Measurements from ENCODE around the gene CORO2B. TPM values are rescaled to one million over a fixed set of nuclear protein-coding genes. Genes with fewer than 3 reads are reported as not detected.

CORO2B gene
- total and polyA plus RNA-seq, 5 experiments from 2014 or later = 0.44 to 0.73 TPM; not detected in 3

- Mint-ChIP-seq H3K27me3 (no peaks in the 10 kb centered on the region), H3K27ac (peak overlapping the region in 1 of 10 donors; percentile 56), H3K36me3 (peaks cover 0 to 25% (median 1%) of the 10 kb centered on the region in 3 donors), H3K9me3 (no peaks in the 10 kb centered on the region), H3K4me1 (peaks cover 0 to 14% (median 3%) of the 10 kb centered on the region in 4 donors), H3K4me3 (no peak overlapping the region)
- ATAC-seq = no peak
- POLR2A ChIA-PET = no interaction called here
- no peak for DNase-seq
These were observed 196.4 kb downstream of the CORO2B start for GRCh38 chr15:68775236-68775577.

- H3K36me3 Mint-ChIP-seq = peaks cover 0 to 31% (median 3%) of the 10 kb centered on the region in 3 donors
- H3K4me1 Mint-ChIP-seq = peaks cover 0 to 14% (median 3%) of the 10 kb centered on the region in 4 donors
- no peak overlapping the region for H3K4me3 Mint-ChIP-seq
- no peak for ATAC-seq
- POLR2A ChIA-PET = no interaction called here
- H3K9me3 Mint-ChIP-seq = no peaks in the 10 kb centered on the region
- H3K27ac Mint-ChIP-seq = peak overlapping the region in 3 of 10 donors; percentile 18 to 50 (median 33)
- H3K27me3 Mint-ChIP-seq = no peaks in the 10 kb centered on the region
- DNase-seq = no peak
These were observed 197.1 kb downstream of the CORO2B start for GRCh38 chr15:68775671-68776476.

- Mint-ChIP-seq H3K9me3 (no peaks in the 10 kb centered on the region), H3K4me3 (no peak overlapping the region), H3K4me1 (peaks cover 2 to 20% (median 4%) of the 10 kb centered on the region in 4 donors), H3K27ac (peak overlapping the region in 7 of 10 donors; percentile 1 to 88 (median 28)), H3K27me3 (no peaks in the 10 kb centered on the region), H3K36me3 (peaks cover 0 to 34% (median 3%) of the 10 kb centered on the region in 3 donors)
- ATAC-seq = no peak
- DNase-seq = no peak
- POLR2A ChIA-PET = interaction anchor here (0.8 kb wide), 1 partner anchor 12 kb away, joined by 3 read pairs; no protein-coding TSS in a partner anchor
These were observed 197.9 kb downstream of the CORO2B start for GRCh38 chr15:68776477-68777270.

Other genes starting within 250 kb of the CORO2B start
- gene ITGA11, start 146.8 kb upstream of the CORO2B start, total RNA-seq = under 1 TPM; 0.03 to 0.11 TPM
- gene ITGA11, start 146.8 kb upstream of the CORO2B start, polyA plus RNA-seq = under 1 TPM in 1 of 3 donors, not detected in 2; 0.02 TPM
- gene ANP32A, start 241.9 kb downstream of the CORO2B start, total RNA-seq = 100 to 1,000 TPM; 129 to 131 TPM
- gene ANP32A, start 241.9 kb downstream of the CORO2B start, polyA plus RNA-seq = 10 to 100 TPM; 81.3 to 88.1 (median 84.3) TPM